Mucosa of rectum (tissue), 2 donors: ENCODE measurements around the gene GAGE12J.
"Not testable (repeated sequence)": the region's sequence is repeated elsewhere in the genome, so short reads cannot be mapped to it uniquely, and the experiment has no call there.

Experiments used
- H3K27ac ChIP-seq, 2 donors: one replicate each; pipeline ENCODE4 v1.7.0; 2013; ENCODE audit warnings: inconsistent platforms in 2 of 2, low read depth in 2 of 2, low read length in 2 of 2
- H3K27me3 ChIP-seq, 2 donors: one replicate each; pipeline ENCODE4 v1.7.0; 2013; ENCODE audit warnings: low read length in 2 of 2; ENCODE audit not compliant: control insufficient read depth in 2 of 2, insufficient read depth in 2 of 2
- H3K36me3 ChIP-seq, 2 donors: one replicate each; pipeline ENCODE4 v1.7.0; 2013; ENCODE audit warnings: low read length in 2 of 2; ENCODE audit not compliant: control insufficient read depth in 2 of 2, insufficient read depth in 2 of 2
- H3K4me1 ChIP-seq, 2 donors: one replicate each; pipeline ENCODE4 v1.7.0; 2013; ENCODE audit warnings: low read length in 2 of 2, mild to moderate bottlenecking in 1 of 2; ENCODE audit not compliant: control insufficient read depth in 2 of 2, insufficient read depth in 2 of 2
- H3K4me3 ChIP-seq, 2 donors: one replicate each; pipeline ENCODE4 v1.7.0; 2013; ENCODE audit warnings: low read length in 2 of 2
- H3K9ac ChIP-seq, 2 donors: one replicate each; pipeline ENCODE4 v1.7.0; 2013; ENCODE audit warnings: low read length in 2 of 2, low read depth in 1 of 2, mild to moderate bottlenecking in 1 of 2
- H3K9me3 ChIP-seq, 2 donors: one replicate each; pipeline ENCODE4 v1.7.0; 2013; ENCODE audit warnings: low read length in 2 of 2; ENCODE audit not compliant: control insufficient read depth in 2 of 2
- donor health status: healthy.
- donor health status: Normal muscosa, but diverticular disease.

GAGE12J gene, protein sequence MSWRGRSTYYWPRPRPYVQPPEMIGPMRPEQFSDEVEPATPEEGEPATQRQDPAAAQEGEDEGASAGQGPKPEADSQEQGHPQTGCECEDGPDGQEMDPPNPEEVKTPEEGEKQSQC

DNA sequence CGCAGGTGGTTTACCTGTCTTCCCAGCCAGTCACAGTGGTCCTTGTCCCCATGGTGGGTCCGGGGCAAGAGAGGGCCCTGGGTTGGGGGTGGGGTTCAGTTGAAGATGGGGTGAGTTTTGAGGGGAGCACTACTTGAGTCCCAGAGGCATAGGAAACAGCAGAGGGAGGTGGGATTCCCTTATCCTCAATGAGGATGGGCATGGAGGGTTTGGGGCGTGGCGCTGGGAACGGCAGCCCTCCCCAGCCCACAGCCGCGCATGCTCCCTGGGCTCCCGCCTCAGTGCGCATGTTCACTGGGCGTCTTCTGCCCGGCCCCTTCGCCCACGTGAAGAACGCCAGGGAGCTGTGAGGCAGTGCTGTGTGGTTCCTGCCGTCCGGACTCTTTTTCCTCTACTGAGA, at the start of gene GAGE12J:
TSS of gene GAGE12J (plus strand) at position 301 of the 400 bp plus-strand sequence. CDS start 1,157 bp downstream, outside the sequence.
- not testable (repeated sequence) for H3K4me1 ChIP-seq

DNA sequence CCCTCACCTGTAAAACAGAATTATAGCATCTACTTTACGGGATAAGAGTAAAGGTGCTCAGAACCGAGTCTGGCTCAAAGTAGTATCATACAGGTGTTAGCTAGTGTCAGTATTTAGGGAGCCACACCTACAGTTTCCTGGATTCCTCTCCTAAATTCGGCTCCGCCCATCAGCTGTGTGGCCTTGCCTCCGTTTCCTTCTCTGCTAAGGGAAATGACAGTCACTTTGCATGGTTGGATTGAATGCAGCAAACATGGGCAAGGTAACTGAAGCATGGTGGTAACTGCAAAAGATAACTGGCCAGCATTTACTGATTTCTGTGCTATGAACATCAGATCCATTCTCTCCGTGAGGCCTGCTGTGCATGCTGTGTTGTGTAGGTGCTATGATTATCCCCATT, 49.4 kb upstream of the GAGE12J start:
- no peaks in the 10 kb centered on the region for H3K36me3 ChIP-seq
- H3K27ac ChIP-seq, result no peak overlapping the region
- no peaks in the 10 kb centered on the region for H3K9me3 ChIP-seq
- no peak overlapping the region for H3K9ac ChIP-seq
- no peaks in the 10 kb centered on the region for H3K27me3 ChIP-seq
- H3K4me3 ChIP-seq, result no peak overlapping the region
- peaks cover 18% of the 10 kb centered on the region in 2 donors for H3K4me1 ChIP-seq

More for the DNA sequence above, at the start of gene GAGE12J:
- H3K36me3 ChIP-seq, H3K4me3 ChIP-seq, H3K27me3 ChIP-seq, H3K9me3 ChIP-seq, H3K9ac ChIP-seq, H3K27ac ChIP-seq: not testable (repeated sequence)

DNA sequence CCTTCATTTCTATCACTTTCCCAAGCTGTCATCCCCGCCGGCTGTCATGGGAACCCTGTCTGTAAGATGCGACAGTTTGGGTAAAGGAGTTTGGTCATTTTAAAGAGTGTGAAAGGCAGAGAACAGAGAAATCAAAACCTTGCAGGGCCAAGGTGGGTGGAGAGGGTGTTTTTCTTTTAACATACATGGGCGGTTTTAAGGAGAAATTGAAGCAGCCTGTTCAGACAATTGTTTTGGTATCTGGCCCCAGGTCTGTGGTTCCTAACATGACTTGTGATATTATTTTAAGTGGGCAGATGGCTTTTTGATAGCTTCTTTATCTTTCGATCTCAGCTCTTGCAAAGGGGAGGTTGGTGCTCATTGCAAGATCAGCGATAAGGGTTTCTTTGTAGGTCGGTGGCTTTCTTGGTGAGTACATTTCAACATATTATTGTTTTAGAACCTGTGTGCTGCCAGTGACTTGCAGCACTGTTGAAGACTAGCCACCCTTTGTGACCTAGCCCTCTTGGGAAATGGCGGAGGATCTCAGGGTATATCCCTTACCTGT, 48.6 kb upstream of the GAGE12J start:
- Histone ChIP-seq H3K9me3 (no peaks in the 10 kb centered on the region), H3K4me3 (no peak overlapping the region), H3K9ac (no peak overlapping the region), H3K36me3 (no peaks in the 10 kb centered on the region), H3K27me3 (no peaks in the 10 kb centered on the region), H3K27ac (no peak overlapping the region), H3K4me1 (peaks cover 18% of the 10 kb centered on the region in 2 donors)

DNA sequence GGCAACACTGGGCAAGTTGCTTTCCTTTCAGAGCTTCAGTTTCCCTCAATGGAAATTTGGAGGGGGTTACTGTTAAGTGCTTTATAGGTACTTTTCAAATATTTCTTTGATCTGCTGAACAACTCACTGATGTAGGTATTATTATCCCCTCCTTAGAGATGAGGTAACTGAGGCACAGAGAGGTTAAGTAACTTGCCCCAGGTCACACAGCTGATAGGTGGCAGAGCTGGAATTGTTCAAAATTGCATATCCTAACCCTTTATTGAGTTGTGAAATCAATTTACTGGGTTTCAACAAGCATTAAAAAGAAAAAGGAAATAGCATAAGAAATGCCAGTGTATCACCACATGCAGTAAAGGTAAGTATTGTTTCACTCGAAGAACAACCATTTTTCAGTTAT, 45.6 kb upstream of the GAGE12J start:
- peaks cover 9% of the 10 kb centered on the region in 2 donors for H3K4me1 ChIP-seq
- H3K9me3 ChIP-seq, result no peaks in the 10 kb centered on the region
- no peak overlapping the region for H3K27ac ChIP-seq
- no peak overlapping the region for H3K9ac ChIP-seq
- H3K27me3 ChIP-seq, result no peaks in the 10 kb centered on the region
- no peak overlapping the region for H3K4me3 ChIP-seq
- no peaks in the 10 kb centered on the region for H3K36me3 ChIP-seq

DNA sequence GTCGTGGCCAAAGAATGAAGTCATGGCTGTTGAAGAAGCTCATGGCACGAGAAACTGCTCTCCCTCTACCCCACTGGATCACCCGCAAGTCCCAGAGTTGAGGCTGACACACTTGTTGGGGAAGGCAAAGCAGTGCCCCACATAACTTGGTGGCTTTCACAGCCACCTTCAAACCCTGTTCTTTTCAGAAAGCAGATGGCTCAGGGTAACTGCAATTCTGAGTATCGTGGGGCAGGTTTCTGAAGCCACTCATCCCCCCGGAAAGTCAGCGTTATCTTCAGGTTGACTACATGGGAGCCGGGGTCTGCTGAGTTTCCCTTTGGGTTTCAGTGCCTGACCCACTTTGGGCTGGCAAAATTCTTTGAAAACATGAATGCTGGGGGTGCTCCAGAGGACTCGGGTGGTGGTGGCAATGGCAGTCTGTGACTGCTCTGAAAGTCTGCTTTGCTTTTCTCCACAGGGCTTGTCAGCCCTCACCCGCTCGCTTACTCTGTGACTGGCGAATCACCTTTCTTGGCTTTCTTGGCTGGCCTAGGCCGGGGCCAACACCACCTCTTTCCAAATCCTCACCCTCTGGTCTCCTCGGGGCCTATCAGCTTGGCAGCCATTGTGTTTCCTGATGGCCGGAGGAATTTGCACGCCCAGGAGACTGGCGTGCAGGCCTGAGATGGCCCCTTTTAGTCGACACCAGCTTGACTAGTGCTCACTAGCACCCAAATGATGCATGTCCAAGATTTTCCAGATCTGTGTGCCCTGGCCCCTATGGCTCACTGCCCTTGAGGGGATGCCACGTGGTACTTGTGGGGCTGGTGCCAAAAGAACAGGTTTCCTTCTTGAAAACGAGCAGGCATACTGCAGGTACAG, 44.9 kb upstream of the GAGE12J start:
- Histone ChIP-seq H3K27me3 (no peaks in the 10 kb centered on the region), H3K9me3 (no peaks in the 10 kb centered on the region), H3K4me1 (peaks cover 3 to 5% of the 10 kb centered on the region in 2 donors), H3K4me3 (no peak overlapping the region), H3K27ac (no peak overlapping the region), H3K36me3 (no peaks in the 10 kb centered on the region), H3K9ac (no peak overlapping the region)

DNA sequence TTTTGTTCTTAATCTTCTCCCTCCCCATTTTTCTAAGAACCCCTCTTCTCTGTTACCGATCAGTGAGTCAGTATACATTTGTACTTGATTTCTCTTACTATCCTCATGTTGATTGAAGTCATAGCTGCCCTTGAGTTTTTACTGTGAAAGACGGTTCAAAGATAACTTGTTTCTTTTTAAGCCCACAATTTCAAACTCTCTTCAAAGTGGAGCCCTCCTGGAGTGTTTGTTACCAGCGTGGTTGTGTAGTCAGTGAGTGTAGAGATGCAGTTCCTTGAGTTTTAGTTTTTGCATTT, 44.4 kb upstream of the GAGE12J start:
- no peak overlapping the region for H3K4me3 ChIP-seq
- H3K27me3 ChIP-seq, result peaks cover 0 to under 1% of the 10 kb centered on the region in 2 donors
- H3K9ac ChIP-seq, result no peak overlapping the region
- H3K9me3 ChIP-seq, result no peaks in the 10 kb centered on the region
- no peak overlapping the region for H3K27ac ChIP-seq
- peaks cover 0 to under 1% of the 10 kb centered on the region in 2 donors for H3K4me1 ChIP-seq
- H3K36me3 ChIP-seq, result no peaks in the 10 kb centered on the region

DNA sequence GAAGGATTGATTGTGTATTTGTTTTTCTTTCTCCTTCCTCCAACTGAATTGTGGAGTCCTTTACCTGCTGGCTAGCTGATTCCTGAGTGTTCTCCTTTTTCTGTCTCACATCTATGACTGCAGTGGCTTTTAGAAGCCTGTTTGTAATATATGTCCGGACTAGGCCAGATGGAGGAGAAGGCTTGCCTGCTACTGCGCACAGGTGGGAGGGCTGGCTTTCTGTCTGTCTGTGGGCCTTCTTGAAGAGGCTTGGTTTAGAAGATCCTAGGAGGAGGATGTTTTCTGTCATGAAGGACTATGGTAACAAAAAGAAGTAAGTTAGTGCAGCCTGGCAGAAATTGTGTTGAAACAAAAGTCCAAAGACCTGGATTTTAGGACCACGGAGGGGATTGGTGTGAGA, 43.8 kb upstream of the GAGE12J start:
- H3K9me3 ChIP-seq, result no peaks in the 10 kb centered on the region
- no peak overlapping the region for H3K9ac ChIP-seq
- H3K27ac ChIP-seq, result no peak overlapping the region
- no peak overlapping the region for H3K4me3 ChIP-seq
- H3K27me3 ChIP-seq, result peaks cover 0 to 2% of the 10 kb centered on the region in 2 donors
- no peaks in the 10 kb centered on the region for H3K36me3 ChIP-seq
- H3K4me1 ChIP-seq, result no peaks in the 10 kb centered on the region

DNA sequence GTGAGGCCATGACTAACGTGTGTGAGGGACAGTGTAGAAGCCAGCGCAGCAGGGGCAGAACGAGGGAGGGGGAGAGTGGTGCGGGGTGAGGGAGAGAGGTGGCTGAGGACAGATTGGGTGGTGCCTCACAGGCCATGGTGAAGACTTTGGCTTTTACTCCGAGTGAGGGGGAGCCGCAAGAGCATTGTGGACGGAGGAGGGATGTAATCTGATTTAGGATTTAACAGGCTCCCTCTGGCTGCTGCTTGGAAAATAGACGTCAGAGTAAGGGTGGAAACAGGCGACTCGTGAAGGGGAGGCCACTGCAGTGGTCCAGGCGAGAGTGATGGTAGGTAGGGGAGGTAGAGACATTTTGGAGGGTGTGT, 39.2 kb upstream of the GAGE12J start:
- Histone ChIP-seq H3K4me3 (no peak overlapping the region), H3K4me1 (no peaks in the 10 kb centered on the region)

DNA sequence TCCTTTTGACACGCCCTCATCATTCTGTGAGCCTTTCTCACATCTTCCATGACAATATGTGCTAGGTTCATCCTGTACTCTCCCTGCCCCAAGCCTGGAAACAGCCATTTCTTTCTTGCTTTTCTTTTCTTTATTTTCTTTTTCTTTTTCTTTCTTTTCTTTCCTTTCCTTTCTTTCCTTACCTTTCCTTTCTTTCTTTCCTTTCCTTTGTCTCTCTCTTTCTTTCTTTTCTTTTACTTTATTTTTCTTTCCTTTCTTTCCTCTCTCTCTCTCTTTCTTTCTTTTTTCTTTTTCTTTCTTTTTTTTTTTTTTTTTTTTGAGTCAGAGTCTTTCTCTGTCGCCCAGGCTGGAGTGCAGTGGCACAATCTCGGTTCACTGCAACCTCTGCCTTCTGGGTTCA, 37.6 kb upstream of the GAGE12J start:
- no peak overlapping the region for H3K27ac ChIP-seq
- H3K27me3 ChIP-seq, result peaks cover 0 to 2% of the 10 kb centered on the region in 2 donors
- no peaks in the 10 kb centered on the region for H3K4me1 ChIP-seq
- no peak overlapping the region for H3K9ac ChIP-seq
- no peaks in the 10 kb centered on the region for H3K36me3 ChIP-seq
- no peak overlapping the region for H3K4me3 ChIP-seq
- no peaks in the 10 kb centered on the region for H3K9me3 ChIP-seq

More for the DNA sequence above, 39.2 kb upstream of the GAGE12J start:
- Histone ChIP-seq H3K27ac (no peak overlapping the region), H3K9ac (no peak overlapping the region), H3K9me3 (no peaks in the 10 kb centered on the region), H3K36me3 (no peaks in the 10 kb centered on the region), H3K27me3 (peaks cover 0 to 2% of the 10 kb centered on the region in 2 donors)

DNA sequence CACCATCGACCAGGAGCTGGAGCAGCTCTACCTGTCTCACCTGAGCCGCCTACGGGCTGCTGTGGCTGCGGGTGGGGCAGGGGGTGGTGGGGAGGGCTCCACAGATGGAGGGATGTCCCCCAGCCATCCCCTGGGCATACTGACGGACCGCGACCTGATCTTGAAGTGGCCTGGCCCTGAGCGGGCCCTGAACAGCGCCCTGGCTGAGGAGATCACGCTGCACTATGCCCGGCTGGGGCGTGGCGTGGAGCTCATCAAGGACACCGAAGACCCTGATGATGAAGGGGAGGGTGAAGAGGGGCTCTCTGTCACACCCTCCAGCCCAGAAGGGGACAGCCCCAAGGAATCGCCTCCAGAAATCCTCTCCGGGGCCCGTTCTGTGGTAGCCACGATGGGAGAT, 35.7 kb upstream of the GAGE12J start:
- Histone ChIP-seq H3K4me1 (no peaks in the 10 kb centered on the region), H3K36me3 (no peaks in the 10 kb centered on the region), H3K27ac (no peak overlapping the region), H3K27me3 (peaks cover 0 to 2% of the 10 kb centered on the region in 2 donors), H3K4me3 (no peak overlapping the region), H3K9me3 (no peaks in the 10 kb centered on the region), H3K9ac (no peak overlapping the region)
